ENCODE data around the gene MFN1.

GRCh38 chr3:179418610-179419009 is 71.1 kb downstream of the MFN1 start:
- TF ChIP-seq CTCF (IDR thresholded peaks at IDR 0.05; ENCODE audit: borderline replicate concordance, extremely low read depth, low read length, poor library complexity, severe bottlenecking) (no peak), EZH2 (IDR thresholded peaks at IDR 0.05; ENCODE audit: borderline replicate concordance, low read depth, low read length, severe bottlenecking) (no peak)

Measured in DND-41 (cell line).